CD14-positive monocyte (primary cell): Measurements from ENCODE around the gene TSPAN5. TPM values are rescaled to one million over a fixed set of nuclear protein-coding genes. Genes with fewer than 3 reads are reported as not detected.

Experiments used
- DNase-seq, 3 donors: peaks; one replicate each; pipeline ENCODE4 v3.0.0-alpha.2; 2011 to 2022
- H2AFZ ChIP-seq: 2 replicates; pipeline ENCODE4 v1.6.0; 2012; ENCODE audit warnings: mild to moderate bottlenecking, low read depth, low read length, inconsistent platforms; ENCODE audit not compliant: insufficient read depth, poor library complexity, severe bottlenecking
- H3K27ac ChIP-seq, 2 donors: 1 replicate in 1 of 2; 2 replicates in 1 of 2; pipeline ENCODE4 v1.5.1; 2012 to 2013; ENCODE audit warnings: low read length in 2 of 2, control low read depth in 1 of 2, inconsistent platforms in 1 of 2, low read depth in 1 of 2, mild to moderate bottlenecking in 1 of 2
- H3K27me3 ChIP-seq, 2 donors: one replicate each; pipeline versions ENCODE4 v1.6.0 to v1.6.1; 2011 to 2013; ENCODE audit warnings: low read length in 2 of 2; ENCODE audit not compliant: control insufficient read depth in 2 of 2, insufficient read depth in 2 of 2
- H3K36me3 ChIP-seq, 2 donors: replicated peaks in 1 of 2; 1 replicate in 1 of 2; 2 replicates in 1 of 2; pipeline versions ENCODE4 v1.5.1 to v1.6.1; 2012 to 2013; ENCODE audit warnings: low read length in 2 of 2, control low read depth in 1 of 2, inconsistent platforms in 1 of 2, mild to moderate bottlenecking in 1 of 2; ENCODE audit not compliant: insufficient read depth in 2 of 2, control insufficient read depth in 1 of 2
- H3K4me1 ChIP-seq, 2 donors: 1 replicate in 1 of 2; 2 replicates in 1 of 2; pipeline versions ENCODE4 v1.5.1 to v1.6.1; 2012 to 2013; ENCODE audit warnings: low read length in 2 of 2, control low read depth in 1 of 2, inconsistent platforms in 1 of 2, mild to moderate bottlenecking in 1 of 2, moderate library complexity in 1 of 2; ENCODE audit not compliant: insufficient read depth in 2 of 2, control insufficient read depth in 1 of 2
- H3K4me2 ChIP-seq: replicated peaks from 2 replicates; pipeline ENCODE3; 2012; ENCODE audit warnings: low read length, moderate library complexity, mild to moderate bottlenecking; ENCODE audit not compliant: poor library complexity, severe bottlenecking; ENCODE audit errors: extremely low read depth
- H3K4me3 ChIP-seq, 3 experiments: fragments of 200-600 bp in 1 of 3; sonication (generic) in 1 of 3; replicated peaks in 1 of 3; 1 replicate in 2 of 3; 2 replicates in 1 of 3; pipeline ENCODE4 v1.5.1; 2011 to 2013; ENCODE audit warnings: low read length in 3 of 3, mild to moderate bottlenecking in 3 of 3, control low read depth in 2 of 3, low read depth in 2 of 3, inconsistent platforms in 1 of 3, moderate library complexity in 1 of 3
- H3K79me2 ChIP-seq: 2 replicates; pipeline ENCODE4 v1.6.0; 2012; ENCODE audit warnings: mild to moderate bottlenecking, control low read depth, inconsistent platforms, low read length, moderate library complexity; ENCODE audit not compliant: insufficient read depth
- H3K9ac ChIP-seq: 2 replicates; pipeline ENCODE4 v1.6.0; 2017; ENCODE audit warnings: low read length, mild to moderate bottlenecking; ENCODE audit not compliant: insufficient read depth, poor library complexity, severe bottlenecking
- H3K9me3 ChIP-seq, 2 donors: replicated peaks in 1 of 2; 1 replicate in 1 of 2; 2 replicates in 1 of 2; pipeline versions ENCODE4 v1.5.1 to v1.6.1; 2012 to 2013; ENCODE audit warnings: low read length in 2 of 2, control low read depth in 1 of 2; ENCODE audit not compliant: control insufficient read depth in 1 of 2, insufficient read depth in 1 of 2
- H4K20me1 ChIP-seq: 2 replicates; pipeline ENCODE4 v1.6.0; 2012; ENCODE audit warnings: mild to moderate bottlenecking, low read length, control low read depth, moderate library complexity; ENCODE audit not compliant: insufficient read depth
- H3K27ac Mint-ChIP-seq, 7 donors: one replicate each; pipeline ENCODE4 v1.8.0; 2020; ENCODE audit warnings: mild to moderate bottlenecking in 7 of 7, mixed read lengths in 7 of 7, moderate library complexity in 6 of 7, inconsistent platforms in 2 of 7
- H3K27me3 Mint-ChIP-seq, 3 donors: one replicate each; pipeline ENCODE4 v1.8.0; 2021 to 2022; ENCODE audit warnings: low read depth in 3 of 3, mild to moderate bottlenecking in 3 of 3, mixed read lengths in 3 of 3, moderate library complexity in 3 of 3, inconsistent platforms in 1 of 3
- H3K36me3 Mint-ChIP-seq, 2 donors: one replicate each; pipeline ENCODE4 v1.8.0; 2020; ENCODE audit warnings: mixed read lengths in 2 of 2, inconsistent platforms in 1 of 2, mild to moderate bottlenecking in 1 of 2
- H3K4me1 Mint-ChIP-seq: one replicate; pipeline ENCODE4 v1.8.0; 2020; ENCODE audit warnings: mild to moderate bottlenecking, mixed read lengths
- H3K4me3 Mint-ChIP-seq, 2 donors: one replicate each; pipeline ENCODE4 v1.8.0; 2020; ENCODE audit warnings: mild to moderate bottlenecking in 2 of 2, mixed read lengths in 2 of 2, moderate library complexity in 1 of 2
- H3K9me3 Mint-ChIP-seq, 7 donors: one replicate each; pipeline ENCODE4 v1.8.0; 2020 to 2022; ENCODE audit warnings: mixed read lengths in 7 of 7, mild to moderate bottlenecking in 6 of 7, moderate library complexity in 6 of 7, inconsistent platforms in 2 of 7
- WGBS: methylation state at CpG from one replicate; pipeline ENCODE4 v1.1.5; 2013; ENCODE audit warnings: missing lambda C conversion rate; ENCODE audit not compliant: insufficient coverage; 5-methylcytosine and 5-hydroxymethylcytosine counted together
- intact Hi-C, 2 donors: fragments of 100-400 bp; cut with micrococcal nuclease; formaldehyde crosslinking; loops; one replicate each; pipeline versions ENCODE4 v1.15.0 to v1.15.1; 2023
- polyA plus RNA-seq, 3 donors: library from polyadenylated mRNA; depleted of rRNA in 1 of 3; unstranded in 2 of 3; stranded (reverse) in 1 of 3; fragments of 300-500 nt in 2 of 3; fragments of >200 nt in 1 of 3; fragmentation: Illumina TruSeq in 2 of 3; gene quantifications; 1 replicate in 2 of 3; 2 replicates in 1 of 3; pipeline ENCODE4 v1.2.3, GENCODE V29; 2012 to 2021
- TF ChIP-seq, protein P1 (sequence below): fragments of 200-600 bp; IDR thresholded peaks from one replicate; pipeline ENCODE4 v1.8.0; 2022; ENCODE audit warnings: antibody characterized with exemption, mild to moderate bottlenecking

TSPAN5 gene
- polyA plus RNA-seq, 3 donors: 0.09 to 1.1 (median 0.13) TPM

- TF ChIP-seq, protein P1, sequence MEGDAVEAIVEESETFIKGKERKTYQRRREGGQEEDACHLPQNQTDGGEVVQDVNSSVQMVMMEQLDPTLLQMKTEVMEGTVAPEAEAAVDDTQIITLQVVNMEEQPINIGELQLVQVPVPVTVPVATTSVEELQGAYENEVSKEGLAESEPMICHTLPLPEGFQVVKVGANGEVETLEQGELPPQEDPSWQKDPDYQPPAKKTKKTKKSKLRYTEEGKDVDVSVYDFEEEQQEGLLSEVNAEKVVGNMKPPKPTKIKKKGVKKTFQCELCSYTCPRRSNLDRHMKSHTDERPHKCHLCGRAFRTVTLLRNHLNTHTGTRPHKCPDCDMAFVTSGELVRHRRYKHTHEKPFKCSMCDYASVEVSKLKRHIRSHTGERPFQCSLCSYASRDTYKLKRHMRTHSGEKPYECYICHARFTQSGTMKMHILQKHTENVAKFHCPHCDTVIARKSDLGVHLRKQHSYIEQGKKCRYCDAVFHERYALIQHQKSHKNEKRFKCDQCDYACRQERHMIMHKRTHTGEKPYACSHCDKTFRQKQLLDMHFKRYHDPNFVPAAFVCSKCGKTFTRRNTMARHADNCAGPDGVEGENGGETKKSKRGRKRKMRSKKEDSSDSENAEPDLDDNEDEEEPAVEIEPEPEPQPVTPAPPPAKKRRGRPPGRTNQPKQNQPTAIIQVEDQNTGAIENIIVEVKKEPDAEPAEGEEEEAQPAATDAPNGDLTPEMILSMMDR: no peak
- H3K27ac Mint-ChIP-seq: no peak overlapping the region
- H3K4me2 ChIP-seq: no peak overlapping the region
- H3K9me3 Mint-ChIP-seq: peaks cover 0 to 4% (median 0%) of the 10 kb centered on the region in 7 donors
- WGBS: no CpG with 5 or more reads among the region's 4 CpGs
- no peak for DNase-seq
- no peak overlapping the region for H3K27ac ChIP-seq
- no peak overlapping the region for H2AFZ ChIP-seq
- H3K27me3 ChIP-seq: no peaks in the 10 kb centered on the region
- no peaks in the 10 kb centered on the region for H3K4me1 Mint-ChIP-seq
- no peaks in the 10 kb centered on the region for H3K9me3 ChIP-seq
- H3K4me3 ChIP-seq: no peak overlapping the region
- H3K36me3 Mint-ChIP-seq: no peaks in the 10 kb centered on the region
- no peak overlapping the region for H3K4me3 Mint-ChIP-seq
- no peaks in the 10 kb centered on the region for H3K79me2 ChIP-seq
- H3K4me1 ChIP-seq: no peaks in the 10 kb centered on the region
- H3K27me3 Mint-ChIP-seq: peaks cover 0 to 3% (median 0%) of the 10 kb centered on the region in 3 donors
- intact Hi-C loops: no loop called here
- H4K20me1 ChIP-seq: no peaks in the 10 kb centered on the region
- H3K36me3 ChIP-seq: no peaks in the 10 kb centered on the region
- H3K9ac ChIP-seq: no peak overlapping the region
Measured at GRCh38 chr4:98624642-98625041, 33.8 kb downstream of the TSPAN5 start.

DNA sequence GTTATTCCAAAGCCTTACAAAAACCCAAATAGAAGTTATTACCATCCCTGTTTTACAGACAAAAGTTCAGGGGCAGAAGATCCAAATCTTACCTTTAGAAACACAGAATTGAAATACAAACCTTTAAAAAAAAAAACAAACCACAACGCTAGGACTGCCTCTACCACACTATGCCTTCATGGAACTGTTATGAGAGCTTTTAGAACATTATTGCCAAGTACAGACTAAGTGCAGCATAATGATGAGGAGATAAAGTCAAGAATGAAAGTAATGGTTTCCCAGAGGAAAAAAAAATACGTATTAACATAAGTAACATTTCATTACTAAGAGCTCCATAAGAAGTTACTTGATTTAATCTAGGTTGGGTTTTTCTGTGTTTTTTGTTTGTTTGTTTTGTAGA lies 34.3 kb downstream of the TSPAN5 start:
- H3K4me1 ChIP-seq: no peaks in the 10 kb centered on the region
- no peak for DNase-seq
- H3K27ac Mint-ChIP-seq: no peak overlapping the region
- intact Hi-C loops: no loop called here
- H3K9me3 ChIP-seq: no peaks in the 10 kb centered on the region
- no CpG with 5 or more reads among the region's 2 CpGs for WGBS
- no peaks in the 10 kb centered on the region for H3K36me3 Mint-ChIP-seq
- no peaks in the 10 kb centered on the region for H4K20me1 ChIP-seq
- H3K4me2 ChIP-seq: no peak overlapping the region
- H3K9ac ChIP-seq: no peak overlapping the region
- no peaks in the 10 kb centered on the region for H3K36me3 ChIP-seq
- no peaks in the 10 kb centered on the region for H3K79me2 ChIP-seq
- H3K9me3 Mint-ChIP-seq: peaks cover 0 to 4% (median 0%) of the 10 kb centered on the region in 7 donors
- no peak overlapping the region for H3K27ac ChIP-seq
- H3K4me3 ChIP-seq: no peak overlapping the region
- H3K27me3 Mint-ChIP-seq: peaks cover 0 to 3% (median 0%) of the 10 kb centered on the region in 3 donors
- H3K4me1 Mint-ChIP-seq: no peaks in the 10 kb centered on the region
- H2AFZ ChIP-seq: no peak overlapping the region
- no peaks in the 10 kb centered on the region for H3K27me3 ChIP-seq
- H3K4me3 Mint-ChIP-seq: no peak overlapping the region
- TF ChIP-seq, protein P1: no peak
